Kidney (tissue), 14 donors: Measurements from ENCODE around the gene TRIM44. TPM values are rescaled to one million over a fixed set of nuclear protein-coding genes. Genes with fewer than 3 reads are reported as not detected.

Source experiments
- DNase-seq, 5 donors: peaks; one replicate each; pipeline ENCODE4 v3.0.0-alpha.2; 2013 to 2020
- FAIRE-seq: peaks from 2 replicates; lab custom pipeline; 2012; peaks lifted over from hg19 to GRCh38; lab: Jason Lieb, UNC
- H3K27ac ChIP-seq, 2 donors: one replicate each; pipeline ENCODE4 v1.7.0; 2013; ENCODE audit warnings: low read depth in 2 of 2, low read length in 2 of 2, inconsistent platforms in 1 of 2
- H3K27me3 ChIP-seq: one replicate; pipeline ENCODE4 v1.7.1; 2013; ENCODE audit warnings: low read length, inconsistent platforms; ENCODE audit not compliant: control insufficient read depth, insufficient read depth
- H3K36me3 ChIP-seq, 3 donors: one replicate each; pipeline versions ENCODE4 v1.7.0 to v1.7.1; 2013; ENCODE audit warnings: low read length in 3 of 3, control low read depth in 1 of 3, inconsistent platforms in 1 of 3; ENCODE audit not compliant: insufficient read depth in 3 of 3, control insufficient read depth in 2 of 3
- H3K4me1 ChIP-seq, 3 donors: one replicate each; pipeline versions ENCODE4 v1.7.0 to v1.7.1; 2013; ENCODE audit warnings: low read length in 3 of 3, inconsistent platforms in 1 of 3, low read depth in 1 of 3; ENCODE audit not compliant: control insufficient read depth in 2 of 3, insufficient read depth in 2 of 3
- H3K4me3 ChIP-seq, 3 donors: one replicate each; pipeline versions ENCODE4 v1.7.0 to v1.8.1; 2013; ENCODE audit warnings: low read length in 3 of 3, control low read depth in 1 of 3, inconsistent platforms in 1 of 3
- H3K9ac ChIP-seq, 3 donors: one replicate each; pipeline versions ENCODE4 v1.7.0 to v1.7.1; 2013; ENCODE audit warnings: low read length in 3 of 3, control low read depth in 1 of 3, inconsistent platforms in 1 of 3
- H3K9me3 ChIP-seq, 3 donors: one replicate each; pipeline versions ENCODE4 v1.7.0 to v1.7.1; 2013; ENCODE audit warnings: low read length in 3 of 3, control low read depth in 1 of 3, inconsistent platforms in 1 of 3; ENCODE audit not compliant: control insufficient read depth in 2 of 3, insufficient read depth in 1 of 3
- CTCF ChIP-seq: IDR thresholded peaks from 3 replicates; pipeline ENCODE4 v1.5.1; 2012; ENCODE audit warnings: mild to moderate bottlenecking, moderate library complexity, borderline replicate concordance; ENCODE audit not compliant: insufficient read depth; ENCODE audit errors: extremely low read depth
- intact Hi-C: fragments of 100-400 bp; cut with DNase I; formaldehyde crosslinking; loops from one replicate; pipeline ENCODE4 v1.11.1; 2022
- polyA plus RNA-seq: library from polyadenylated mRNA; stranded (reverse); fragments of 350-450 nt; fragmentation: Illumina TruSeq; extraction: RNeasy Lipid Tissue Mini Kit (QIAGEN cat#74804); gene quantifications from one replicate; pipeline ENCODE4 v1.2.3, GENCODE V29; 2014; ENCODE audit warnings: low read depth, low replicate concordance; ENCODE audit not compliant: insufficient read depth
- total RNA-seq: library from RNA; stranded (reverse); fragmentation: NEBNext Ultra II Directional; extraction: Animal tissue kit (Norgen Biotek cat#: 25700); gene quantifications from one replicate; pipeline ENCODE4 v1.2.1, GENCODE V29; 2021
- donor health status: control.
- donor health status: control.
- donor health status: control.
- donor health status: control.
- donor health status: control.
- donor health status: DM: yes; HTN: yes; CAD: no.
- donor health status: Normal renal cell carcinoma (clear cell type).

The TRIM44 gene
- total and polyA plus RNA-seq, 2 donors from 2014 or later, result 14.5 to 88.9 TPM

GRCh38 chr11:35615921-35616900 is 46.4 kb upstream of the TRIM44 start:
- DNase-seq (peak in 2 of 5 donors; percentile 75 to 77), FAIRE-seq (peak; percentile 97)
- Histone ChIP-seq H3K9me3 (no peaks in the 10 kb centered on the region), H3K36me3 (no peaks in the 10 kb centered on the region), H3K27ac (no peak overlapping the region), H3K9ac (no peak overlapping the region), H3K27me3 (no peaks in the 10 kb centered on the region), H3K4me1 (peaks cover 0 to 14% (median 2%) of the 10 kb centered on the region in 3 donors), H3K4me3 (no peak overlapping the region)
- intact Hi-C loops, result loop anchor here (5.0 kb wide), 1 partner anchor 651 kb away; no protein-coding TSS in a partner anchor
- TF ChIP-seq CTCF, result peak; percentile 84

GRCh38 chr11:35617316-35617686 is 45.3 kb upstream of the TRIM44 start:
- no peak for FAIRE-seq
- no peaks in the 10 kb centered on the region for H3K9me3 ChIP-seq
- H3K27me3 ChIP-seq, result no peaks in the 10 kb centered on the region
- DNase-seq, result no peak
- no peak for TF ChIP-seq CTCF
- no peak overlapping the region for H3K9ac ChIP-seq
- no peak overlapping the region for H3K27ac ChIP-seq
- intact Hi-C loops, result loop anchor here (5.0 kb wide), 1 partner anchor 650 kb away; no protein-coding TSS in a partner anchor
- H3K36me3 ChIP-seq, result no peaks in the 10 kb centered on the region
- H3K4me1 ChIP-seq, result peaks cover 0 to 14% (median 3%) of the 10 kb centered on the region in 3 donors
- peak overlapping the region in 2 of 3 donors; percentile 47 to 66 for H3K4me3 ChIP-seq

- Histone ChIP-seq H3K4me3 (peak within 1 kb of the TSS; percentile 58 to 66 (median 63)), H3K9me3 (no peaks in the 10 kb centered on the region), H3K27me3 (no peaks in the 10 kb centered on the region), H3K4me1 (peaks cover 0 to 14% (median 5%) of the 10 kb centered on the region in 3 donors), H3K36me3 (no peaks in the 10 kb centered on the region), H3K9ac (peak within 1 kb of the TSS in 2 of 3 donors; percentile 31 to 36), H3K27ac (peak within 1 kb of the TSS; percentile 6 to 45)
- peak; percentile 86 to 94 (median 89) for DNase-seq
- FAIRE-seq, result no peak
- intact Hi-C loops, result loop anchor here (5.0 kb wide), 1 partner anchor 649 kb away; no protein-coding TSS in a partner anchor
- no peak for TF ChIP-seq CTCF
Observed at GRCh38 chr11:35617687-35618496, 44.7 kb upstream of the TRIM44 start, which contains the start of gene FJX1. FJX1 (plus strand) TSS chr11:35618460; CDS start chr11:35618637, 177 bp downstream.
